NOMO-1 treated with DMSO at 0.1 percent for 48 hours (cell line): ENCODE results near the gene FITM2.
"Not testable (repeated sequence)": the region's sequence is repeated elsewhere in the genome, so short reads cannot be mapped to it uniquely, and the experiment has no call there.

Experiments used
- DNase-seq: peaks from one replicate; lab custom pipeline; 2025; ENCODE audit not compliant: unreplicated experiment; lab: John Stamatoyannopoulos, UW

The FITM2 gene, protein sequence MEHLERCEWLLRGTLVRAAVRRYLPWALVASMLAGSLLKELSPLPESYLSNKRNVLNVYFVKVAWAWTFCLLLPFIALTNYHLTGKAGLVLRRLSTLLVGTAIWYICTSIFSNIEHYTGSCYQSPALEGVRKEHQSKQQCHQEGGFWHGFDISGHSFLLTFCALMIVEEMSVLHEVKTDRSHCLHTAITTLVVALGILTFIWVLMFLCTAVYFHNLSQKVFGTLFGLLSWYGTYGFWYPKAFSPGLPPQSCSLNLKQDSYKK

DNA sequence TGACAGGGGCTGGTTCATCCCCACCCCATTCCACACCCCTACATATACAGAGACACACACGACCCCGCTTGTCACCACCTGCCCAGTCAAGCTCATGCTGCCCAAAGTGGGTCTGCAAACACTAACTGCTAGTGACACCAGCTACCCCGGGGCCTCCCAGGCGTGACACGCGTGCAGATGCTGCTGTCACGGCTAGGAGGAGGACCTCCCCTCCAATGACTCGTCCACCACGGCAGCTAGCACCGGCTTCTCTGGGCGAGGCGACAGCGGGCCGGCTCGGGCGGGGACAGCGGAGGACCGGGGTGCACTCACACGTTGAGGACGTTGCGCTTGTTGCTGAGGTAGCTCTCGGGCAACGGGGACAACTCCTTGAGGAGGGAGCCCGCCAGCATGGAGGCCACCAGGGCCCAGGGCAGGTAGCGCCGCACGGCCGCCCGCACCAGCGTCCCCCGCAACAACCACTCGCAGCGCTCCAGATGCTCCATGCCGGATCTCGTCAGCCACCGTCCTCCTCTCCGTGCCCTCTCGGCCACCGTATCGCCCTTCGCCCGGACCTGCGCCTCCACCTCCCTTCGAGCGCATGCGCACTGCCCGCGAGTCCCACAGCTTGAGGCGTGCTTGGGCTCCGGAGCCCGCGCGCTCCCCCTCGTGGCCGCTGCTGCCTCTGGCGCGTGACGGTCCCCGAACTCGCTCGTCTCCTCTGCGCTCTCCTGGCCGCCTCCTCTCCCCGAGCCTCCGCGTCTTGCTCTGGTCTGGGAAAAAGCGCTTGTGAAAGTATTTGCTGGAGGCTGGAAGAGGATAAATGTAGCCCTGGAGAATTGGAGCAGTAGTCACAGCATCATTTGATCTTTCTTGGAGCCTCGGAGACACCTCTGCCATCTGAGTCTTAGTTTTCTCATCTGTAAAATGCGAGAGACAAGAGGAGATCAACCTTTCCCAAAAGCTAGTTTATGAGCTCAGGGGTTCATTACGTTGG, at the start of gene FITM2:
FITM2 (minus strand) TSS at position 539 of the 976 bp plus-strand sequence; CDS start at position 485, 54 bp downstream.
- DNase-seq, result peak; percentile 91

DNA sequence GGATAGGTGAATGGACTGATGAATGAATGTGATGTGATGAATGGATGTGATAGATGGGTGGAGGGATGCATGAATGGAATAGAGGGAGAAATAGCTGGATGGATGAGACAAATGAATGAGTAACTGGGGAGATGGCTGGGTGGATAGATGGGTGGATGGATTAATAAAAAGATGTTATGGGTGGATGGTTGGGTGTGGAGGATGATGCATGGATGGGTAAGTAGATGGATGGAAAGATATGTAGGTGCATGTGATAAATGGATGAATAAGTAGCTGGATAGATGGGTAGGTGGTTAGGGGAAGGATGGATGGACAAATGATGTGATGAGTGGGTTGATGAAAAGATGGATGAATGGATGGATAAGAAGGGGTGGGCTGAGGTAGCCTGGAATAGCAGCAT, 49.2 kb upstream of the FITM2 start:
- DNase-seq, result no peak

DNA sequence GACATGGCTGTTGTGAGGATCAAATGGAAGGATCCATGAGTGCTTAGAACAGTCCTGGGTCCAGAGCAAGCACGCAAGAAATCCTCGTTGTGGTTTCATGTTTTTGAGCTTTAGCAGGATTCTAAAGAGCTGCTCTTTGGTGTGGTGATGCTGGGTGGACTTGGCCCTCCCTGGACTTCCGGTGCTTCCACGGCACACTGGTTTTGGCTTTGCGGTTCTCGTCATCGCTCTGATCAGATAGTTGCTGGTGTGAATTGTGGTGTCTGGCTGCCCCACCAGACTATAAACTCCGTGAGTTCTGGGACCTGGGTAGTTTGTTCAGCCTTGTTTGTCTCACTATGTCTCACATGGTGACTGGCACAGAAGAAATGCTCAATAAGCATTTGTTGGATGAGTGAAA, 47.8 kb upstream of the FITM2 start:
- DNase-seq, result no peak

DNA sequence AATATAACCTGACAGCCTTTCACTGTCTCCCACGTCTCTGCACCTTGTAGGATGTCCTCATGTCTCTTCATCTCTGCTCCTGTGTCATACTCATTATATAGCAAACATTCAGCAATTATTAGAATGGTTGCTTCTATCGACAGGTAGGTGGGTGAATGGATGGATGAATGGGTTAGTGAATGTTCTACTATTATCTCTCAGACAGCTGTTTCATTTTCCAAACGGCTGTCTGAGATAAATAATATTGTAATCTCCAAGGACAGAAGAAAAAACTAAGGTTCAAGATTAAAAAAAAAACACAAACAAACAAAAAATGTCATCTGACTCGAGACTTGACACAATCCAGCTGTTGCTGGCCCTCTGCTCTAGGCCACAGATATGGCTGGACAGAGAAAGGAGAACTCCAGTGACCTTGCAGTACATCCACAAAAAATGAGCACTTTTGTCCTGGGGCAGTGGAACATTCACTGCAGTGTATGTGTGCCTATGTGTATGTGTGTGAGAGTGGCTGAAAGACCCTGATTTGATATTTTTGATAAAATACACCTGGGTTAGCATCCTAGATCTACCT, 46.6 kb upstream of the FITM2 start:
- DNase-seq, result no peak

DNA sequence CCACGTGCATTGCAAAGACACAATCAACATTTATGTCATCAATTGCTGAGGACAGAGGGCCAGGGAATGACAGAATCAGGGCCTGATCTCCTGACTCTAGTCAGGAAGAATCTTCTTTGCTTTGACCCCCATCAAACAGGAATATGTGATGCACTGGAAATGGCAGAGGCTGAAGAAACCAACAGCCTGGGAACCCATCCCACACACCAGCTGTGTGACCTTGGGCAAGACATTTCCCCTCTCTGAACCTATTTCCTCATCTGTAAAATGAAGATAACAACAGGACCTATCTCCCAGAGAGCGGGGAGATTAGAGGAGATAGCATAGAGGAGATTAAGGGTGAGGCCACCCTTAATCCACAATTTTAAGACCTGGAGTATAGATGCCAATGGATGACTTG, 46.0 kb upstream of the FITM2 start:
- DNase-seq, result no peak

- no peak for DNase-seq
These were observed 45.3 kb upstream of the FITM2 start for GRCh38 chr20:44356353-44356723.

DNA sequence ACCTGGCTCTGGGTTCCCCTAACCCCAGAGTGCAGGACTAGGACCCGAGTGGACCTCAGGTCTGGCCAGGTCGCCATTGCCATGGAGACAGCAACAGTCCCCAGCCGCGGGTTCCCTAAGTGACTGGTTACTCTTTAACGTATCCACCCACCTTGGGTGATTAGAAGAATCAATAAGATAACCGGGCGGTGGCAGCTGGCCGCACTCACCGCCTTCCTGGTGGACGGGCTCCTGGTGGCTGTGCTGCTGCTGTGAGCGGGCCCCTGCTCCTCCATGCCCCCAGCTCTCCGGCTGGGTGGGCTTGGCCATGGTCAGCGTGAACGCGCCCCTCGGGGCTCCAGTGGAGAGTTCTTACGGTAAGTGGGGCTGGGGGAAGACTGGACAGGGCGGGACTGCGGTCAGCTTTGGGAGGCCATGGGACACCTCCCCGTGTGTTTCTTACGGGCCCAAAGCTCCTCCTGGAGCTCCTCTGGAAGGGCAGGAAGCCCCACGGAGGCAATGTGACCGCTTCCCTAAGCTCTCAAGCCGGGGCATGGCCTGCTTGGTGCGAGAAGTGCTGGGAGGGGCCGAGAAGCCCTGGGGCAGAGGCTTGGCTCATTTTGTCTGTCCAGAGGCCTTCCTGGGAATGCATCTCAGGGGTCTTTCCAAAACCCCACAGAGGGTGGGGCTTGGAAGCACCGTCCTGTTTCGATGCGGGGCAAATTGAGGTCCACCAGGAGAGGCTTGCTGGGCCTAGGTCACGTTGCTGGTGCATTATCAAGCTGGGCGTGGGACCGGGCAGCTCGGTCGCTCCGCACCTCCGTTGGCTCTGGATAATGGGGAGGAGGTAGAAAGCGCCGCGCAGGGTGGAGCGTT, 44.7 kb upstream of the FITM2 start, which contains the start of gene HNF4A:
HNF4A (plus strand) TSS at position 202 of the 855 bp plus-strand sequence; CDS start at position 308, 106 bp downstream.
- DNase-seq, result no peak

DNA sequence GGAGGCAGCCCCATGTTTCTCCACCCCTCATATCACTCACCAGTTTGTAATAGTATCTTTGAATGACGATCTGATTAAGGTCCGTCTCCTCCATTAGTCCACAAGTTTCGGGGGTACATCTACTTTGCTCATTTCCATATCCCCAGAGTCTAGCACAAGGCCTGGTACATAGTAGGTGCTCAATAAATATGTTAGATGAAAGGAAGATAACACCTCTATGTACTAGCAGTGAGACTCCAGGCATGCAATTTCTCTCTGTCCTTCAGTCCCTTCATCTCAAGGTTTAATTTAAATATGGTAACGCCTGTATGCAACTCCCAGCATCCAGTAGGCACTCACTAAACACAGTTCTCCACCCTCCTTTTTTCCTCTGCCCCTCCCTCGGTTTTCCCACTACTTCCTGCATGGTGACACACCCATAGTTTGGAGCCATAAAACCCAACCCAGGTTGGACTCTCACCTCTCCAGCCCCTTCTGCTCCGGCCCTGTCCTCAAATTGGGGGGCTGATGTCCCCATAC, 44.0 kb upstream of the FITM2 start:
- no peak for DNase-seq

- DNase-seq, result no peak
These were observed 39.6 kb upstream of the FITM2 start for GRCh38 chr20:44350567-44350966.

DNA sequence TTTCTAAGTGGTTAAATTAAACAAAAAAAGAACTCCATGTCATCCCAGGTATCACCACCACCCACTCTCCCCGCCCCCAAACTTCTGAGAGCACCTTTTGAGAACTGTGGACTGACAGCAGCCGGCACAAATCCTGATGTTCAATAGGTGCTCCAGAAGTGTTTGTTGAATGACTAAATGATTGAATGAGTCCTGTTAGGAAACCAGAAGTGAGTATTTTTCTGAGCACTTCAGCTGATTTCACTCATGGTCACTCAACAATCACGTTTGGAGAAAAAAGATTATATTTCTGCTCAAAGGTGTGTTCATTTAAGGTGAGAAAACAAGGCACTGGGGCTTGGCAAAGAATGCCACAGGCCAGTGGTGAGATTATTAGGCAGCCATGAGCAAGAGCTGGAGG, 38.3 kb upstream of the FITM2 start:
- no peak for DNase-seq

DNA sequence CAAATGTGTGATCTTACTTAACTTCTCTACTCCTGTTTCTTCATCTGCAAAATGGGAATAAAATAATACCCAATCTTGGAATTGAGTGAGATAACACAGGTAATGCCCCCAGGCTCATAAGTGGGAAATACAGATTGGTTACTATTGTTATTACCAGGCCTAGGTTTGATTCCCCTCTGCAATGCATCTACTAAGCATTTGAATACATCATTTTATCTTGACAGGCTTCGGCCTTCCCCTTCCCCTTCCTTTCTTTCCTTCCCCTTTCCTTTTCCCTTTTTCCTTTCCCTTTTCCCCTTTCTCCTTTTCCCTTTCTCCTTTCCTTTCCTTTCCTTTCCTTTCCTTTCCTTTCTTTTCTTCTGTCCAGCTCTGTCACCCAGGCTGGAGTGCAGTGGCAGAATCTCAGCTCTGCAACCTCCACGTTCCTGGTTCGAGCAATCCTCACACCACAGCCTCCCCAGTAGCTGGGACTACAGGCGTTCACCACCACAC, 37.2 kb upstream of the FITM2 start:
- DNase-seq, result no peak

DNA sequence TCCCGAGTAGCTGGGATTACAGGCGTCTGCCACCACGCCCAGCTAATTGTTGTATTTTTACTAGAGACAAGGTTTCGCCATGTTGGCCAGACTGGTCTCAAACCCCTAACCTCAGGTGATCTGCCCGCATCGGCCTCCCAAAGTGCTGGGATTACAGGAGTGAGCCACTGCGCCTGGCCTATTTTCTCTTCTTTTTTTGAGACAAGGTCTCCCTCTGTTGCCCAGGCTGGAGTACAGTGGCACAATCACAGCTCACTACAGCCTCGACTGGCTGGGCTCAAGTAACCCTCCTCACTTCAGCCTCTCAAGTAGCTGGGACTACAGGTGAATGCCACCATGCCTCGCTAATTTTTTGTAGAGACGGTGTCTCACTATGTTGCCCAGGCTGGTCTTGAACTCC, 34.9 kb upstream of the FITM2 start:
- DNase-seq, result not testable (repeated sequence)

DNA sequence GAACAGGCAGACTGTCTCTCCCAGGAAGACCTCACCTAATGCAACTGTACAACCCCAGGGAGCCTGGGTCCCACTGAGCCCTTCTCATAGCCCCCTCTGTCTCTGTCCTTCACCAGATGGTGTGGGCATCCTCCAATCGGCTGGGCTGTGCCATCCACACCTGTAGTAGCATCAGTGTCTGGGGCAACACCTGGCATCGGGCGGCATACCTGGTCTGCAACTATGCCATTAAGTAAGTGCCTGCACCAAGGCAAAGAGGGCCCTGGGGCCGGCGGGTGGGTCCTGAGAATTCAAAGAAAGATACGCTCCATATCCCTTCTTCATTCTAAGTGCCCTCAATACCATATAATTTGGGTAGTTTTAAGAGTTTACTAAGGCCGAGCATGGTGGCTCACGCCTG, 34.1 kb upstream of the FITM2 start:
- no peak for DNase-seq

DNA sequence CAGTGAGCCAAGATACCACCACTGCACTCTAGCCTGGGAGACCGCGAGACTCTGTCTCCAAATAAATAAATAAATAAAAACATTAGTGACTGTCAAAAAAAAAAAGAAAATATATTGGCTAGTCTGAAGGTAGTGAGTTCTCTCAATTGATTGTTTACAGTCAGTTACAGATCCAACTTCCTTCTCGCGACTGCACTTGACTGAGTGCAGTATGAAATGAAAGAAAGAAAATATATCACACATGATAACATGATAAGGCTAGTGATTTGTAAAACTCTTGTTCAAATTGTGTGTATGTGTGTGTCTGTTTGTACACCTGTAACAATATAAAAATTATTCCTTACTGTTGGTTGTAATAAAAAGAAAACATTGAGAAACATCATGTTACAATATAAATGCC, 33.7 kb upstream of the FITM2 start:
- no peak for DNase-seq

GRCh38 chr20:44343162-44343675, 32.2 kb upstream of the FITM2 start:
- DNase-seq, result no peak

- no peak for DNase-seq
These were observed 31.2 kb upstream of the FITM2 start for GRCh38 chr20:44342248-44342647.

DNA sequence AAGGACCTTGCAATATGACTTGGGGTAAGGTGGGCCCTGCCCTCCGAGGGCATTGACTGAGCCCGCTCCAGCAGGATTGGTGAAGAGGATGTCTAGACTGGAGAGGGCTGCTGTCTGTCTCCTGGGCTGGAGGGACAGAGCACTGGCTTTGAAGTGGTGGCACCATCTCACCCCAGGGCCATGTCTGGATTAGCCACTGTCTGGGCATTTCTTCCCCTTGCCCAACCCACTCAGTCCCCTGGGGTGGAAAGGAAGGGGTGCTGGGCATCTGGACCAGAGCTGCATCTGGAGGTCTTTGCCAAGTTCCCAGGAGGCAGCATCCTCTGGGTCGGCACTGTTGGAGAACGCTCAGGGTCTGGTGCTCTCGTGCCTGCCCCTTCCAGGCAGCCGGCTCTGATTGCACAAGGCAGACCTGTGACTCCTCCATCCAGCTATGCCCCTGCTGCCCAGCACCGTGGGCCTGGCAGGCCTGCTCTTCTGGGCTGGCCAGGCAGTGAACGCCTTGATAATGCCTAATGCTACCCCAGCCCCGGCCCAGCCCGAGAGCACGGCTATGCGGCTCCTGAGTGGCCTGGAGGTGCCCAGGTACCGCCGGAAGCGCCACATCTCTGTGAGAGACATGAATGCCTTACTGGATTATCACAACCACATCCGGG, 25.9 kb upstream of the FITM2 start, which contains the start of gene R3HDML:
R3HDML (plus strand) TSS at position 319 of the 656 bp plus-strand sequence; CDS start at position 434, 115 bp downstream.
- no peak for DNase-seq

DNA sequence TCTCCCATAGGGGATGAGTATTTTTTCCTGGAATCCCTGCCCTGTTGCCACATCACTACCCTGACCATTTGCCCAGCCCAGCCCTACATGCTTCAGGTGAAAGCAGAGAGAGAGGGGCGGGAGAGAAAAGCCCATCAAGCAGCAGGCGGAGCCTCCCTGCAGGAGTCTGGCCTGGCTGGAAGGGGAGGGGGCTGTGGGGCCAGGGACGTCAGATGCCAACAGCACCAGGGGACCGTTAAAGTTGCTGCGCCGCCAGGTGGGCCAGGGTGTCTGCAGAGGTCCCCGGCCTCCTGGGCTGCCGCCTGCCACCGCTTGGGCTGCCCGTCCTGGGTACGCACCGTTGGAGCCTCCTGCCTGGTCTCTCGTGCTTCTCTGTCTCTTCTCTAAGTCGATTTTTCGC, 25.1 kb upstream of the FITM2 start:
- no peak for DNase-seq

DNA sequence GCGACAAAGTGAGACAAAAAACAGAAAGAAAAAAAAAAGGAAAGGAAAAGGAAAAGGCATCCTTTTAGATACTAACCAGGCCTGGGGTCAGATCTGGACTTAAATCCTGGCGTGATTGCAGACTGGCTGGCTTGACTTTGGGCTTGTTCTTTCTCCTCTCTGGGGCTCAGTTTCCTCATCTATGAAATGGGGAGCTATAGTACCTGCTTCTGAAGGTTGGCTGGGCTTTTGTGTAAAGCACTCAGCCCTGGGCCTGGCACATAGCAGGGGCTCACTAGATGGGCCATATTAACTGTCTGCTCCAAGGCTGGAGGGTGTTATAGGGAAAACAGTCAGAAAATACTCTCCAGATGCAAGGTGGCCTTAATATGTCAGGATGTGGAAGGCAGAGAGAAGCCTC, 24.7 kb upstream of the FITM2 start:
- no peak for DNase-seq

GRCh38 chr20:44334709-44335108, 23.7 kb upstream of the FITM2 start:
- DNase-seq, result no peak
